HepG2 (cell line): ENCODE results near the gene TEX30. TPM values are rescaled to one million over a fixed set of nuclear protein-coding genes. Genes with fewer than 3 reads are reported as not detected.

Experiments used
- ATF5 ChIP-seq: sonication (generic); formaldehyde crosslinking; IDR thresholded peaks from 2 replicates; pipeline ENCODE4 v1.4.0; 2020; ENCODE audit warnings: mild to moderate bottlenecking, low read depth, missing genetic modification reagents
- ERF ChIP-seq: IDR thresholded peaks from 2 replicates; pipeline ENCODE4 v1.6.1; 2018; ENCODE audit warnings: missing biosample characterization, missing genetic modification reagents
- FOXA1 ChIP-seq, 2 experiments: fragments of 450-650 bp in 1 of 2; sonication (generic) in 1 of 2; formaldehyde crosslinking in 1 of 2; IDR thresholded peaks; 2 replicates each; pipeline versions ENCODE4 v1.4.0 to v1.6.1; 2016 to 2020; ENCODE audit warnings: missing genetic modification reagents in 1 of 2
- FOXM1 ChIP-seq: sonication (generic); formaldehyde crosslinking; IDR thresholded peaks from 2 replicates; pipeline ENCODE4 v1.5.0; 2020; ENCODE audit warnings: missing genetic modification reagents
- FOXP1 ChIP-seq, 2 experiments: fragments of 450-650 bp in 1 of 2; IDR thresholded peaks; 2 replicates each; pipeline ENCODE4 v1.6.1; 2017 to 2018; ENCODE audit warnings: antibody characterized with exemption in 1 of 2
- GATAD2A ChIP-seq: IDR thresholded peaks from 2 replicates; pipeline ENCODE4 v1.6.1; 2016
- HOMEZ ChIP-seq: IDR thresholded peaks from 2 replicates; pipeline ENCODE4 v1.6.1; 2016; ENCODE audit warnings: low read depth
- HOXA9 ChIP-seq: sonication (generic); formaldehyde crosslinking; IDR thresholded peaks from 2 replicates; pipeline ENCODE4 v1.8.1; 2022; ENCODE audit warnings: missing genetic modification reagents, mild to moderate bottlenecking, moderate library complexity, borderline replicate concordance
- LRRFIP1 ChIP-seq: sonication (generic); formaldehyde crosslinking; conservative IDR thresholded peaks from 2 replicates; pipeline ENCODE4 v1.4.0; 2020; ENCODE audit warnings: missing genetic modification reagents
- MED1 ChIP-seq: sonication (generic); formaldehyde crosslinking; IDR thresholded peaks from 2 replicates; pipeline ENCODE4 v1.4.0; 2020; ENCODE audit warnings: missing genetic modification reagents
- MIXL1 ChIP-seq: IDR thresholded peaks from 2 replicates; pipeline ENCODE4 v1.6.1; 2016
- NBN ChIP-seq: fragments of 450-650 bp; conservative IDR thresholded peaks from 2 replicates; pipeline ENCODE4 v1.6.1; 2017
- POLR2AphosphoS5 ChIP-seq: IDR thresholded peaks from 2 replicates; pipeline ENCODE4 v1.6.1; 2012; ENCODE audit warnings: low read depth, low read length
- RFX3 ChIP-seq: IDR thresholded peaks from 2 replicates; pipeline ENCODE4 v1.6.1; 2016; ENCODE audit warnings: missing biosample characterization, missing genetic modification reagents
- SOX6 ChIP-seq, 2 experiments: fragments of 450-650 bp in 1 of 2; sonication (generic) in 1 of 2; formaldehyde crosslinking in 1 of 2; IDR thresholded peaks; 2 replicates each; pipeline versions ENCODE4 v1.4.0 to v1.6.1; 2017 to 2020; ENCODE audit warnings: antibody characterized with exemption in 1 of 2, mild to moderate bottlenecking in 1 of 2, missing genetic modification reagents in 1 of 2
- TEAD3 ChIP-seq: optimal IDR thresholded peaks from 2 replicates; pipeline ENCODE3; 2016; ENCODE audit warnings: borderline replicate concordance
- THAP7 ChIP-seq: sonication (generic); formaldehyde crosslinking; IDR thresholded peaks from 2 replicates; pipeline ENCODE4 v1.8.1; 2023; ENCODE audit warnings: mild to moderate bottlenecking, missing genetic modification reagents
- TSC22D2 ChIP-seq: sonication (generic); formaldehyde crosslinking; IDR thresholded peaks from 2 replicates; pipeline ENCODE4 v1.5.1; 2020; ENCODE audit warnings: missing genetic modification reagents, mild to moderate bottlenecking, borderline replicate concordance
- ZBTB7B ChIP-seq: sonication (generic); formaldehyde crosslinking; IDR thresholded peaks from 2 replicates; pipeline ENCODE4 v1.4.0; 2020; ENCODE audit warnings: missing genetic modification reagents
- ZKSCAN8 ChIP-seq: IDR thresholded peaks from 2 replicates; pipeline ENCODE4 v1.6.1; 2016; ENCODE audit warnings: borderline replicate concordance, missing genetic modification reagents, missing compliant biosample characterization
- ZNF382 ChIP-seq: sonication (generic); formaldehyde crosslinking; IDR thresholded peaks from 2 replicates; pipeline ENCODE4 v1.5.0; 2020; ENCODE audit warnings: missing genetic modification reagents, mild to moderate bottlenecking, borderline replicate concordance
- ZNF441 ChIP-seq: sonication (generic); formaldehyde crosslinking; IDR thresholded peaks from 2 replicates; pipeline ENCODE4 v1.7.0; 2021; ENCODE audit warnings: missing genetic modification reagents, borderline replicate concordance
- ZNF629 ChIP-seq: sonication (generic); formaldehyde crosslinking; conservative IDR thresholded peaks from 2 replicates; pipeline ENCODE4 v1.5.0; 2020; ENCODE audit warnings: missing genetic modification reagents
- ZNF678 ChIP-seq: sonication (generic); formaldehyde crosslinking; IDR thresholded peaks from 2 replicates; pipeline ENCODE4 v1.4.0; 2020; ENCODE audit warnings: mild to moderate bottlenecking, missing genetic modification reagents
- ZNF766 ChIP-seq: sonication (generic); formaldehyde crosslinking; IDR thresholded peaks from 2 replicates; pipeline ENCODE4 v1.5.0; 2020; ENCODE audit warnings: missing genetic modification reagents, borderline replicate concordance
- ZNF772 ChIP-seq: sonication (generic); formaldehyde crosslinking; IDR thresholded peaks from 2 replicates; pipeline ENCODE4 v1.5.0; 2020; ENCODE audit warnings: mild to moderate bottlenecking, missing genetic modification reagents
- ZSCAN9 ChIP-seq: IDR thresholded peaks from 2 replicates; pipeline ENCODE4 v1.6.1; 2016; ENCODE audit warnings: borderline replicate concordance
- polyA plus RNA-seq, 8 experiments: library from polyadenylated mRNA; depleted of rRNA in 3 of 8; stranded (reverse) in 7 of 8; unstranded in 1 of 8; fragments of >200 nt; fragmentation: Illumina TruSeq in 4 of 8; extraction: Trizol in 4 of 8; gene quantifications; 2 replicates each; pipeline versions ENCODE4 v1.2.1 to v1.2.3, GENCODE V29; 2011 to 2016; ENCODE audit warnings: low read depth in 4 of 8, missing spikeins in 1 of 8, mixed read lengths in 1 of 8; ENCODE audit not compliant: insufficient read depth in 1 of 8
- total RNA-seq, 5 experiments: library from RNA; depleted of rRNA; stranded (reverse); fragments of >200 nt; fragmentation: Illumina TruSeq; extraction: Trizol; gene quantifications; 2 replicates each; pipeline ENCODE4 v1.2.3, GENCODE V29; 2016; ENCODE audit warnings: low read depth in 1 of 5

The TEX30 gene
- total and polyA plus RNA-seq, 2 of the 13 experiments (the other 11 are each of a cell fraction or from before 2014, with no cell fraction given): 0.60 to 1.2 TPM

- TF ChIP-seq ZNF441 (CRISPR knock-in tag) (peak; percentile 67; the same call in 1 of the 2 replicates), HOXA9 (CRISPR knock-in tag) (no peak), NBN (no peak), ZNF678 (no peak), SOX6 (IDR thresholded peaks at IDR 0.05) (no peak), SOX6 (CRISPR knock-in tag; IDR thresholded peaks at IDR 0.05) (peak; percentile 13; the same call in 1 of the 2 replicates), MIXL1 (peak; percentile 60; the same call in 1 of the 2 replicates), ZNF766 (no peak), ERF (CRISPR knock-in tag) (0 out of 2 replicates have a peak, but pooled peaks have one; percentile 39), RFX3 (CRISPR knock-in tag) (no peak), MED1 (CRISPR knock-in tag) (peak; percentile 28; the same call in 1 of the 2 replicates), FOXA1 (IDR thresholded peaks at IDR 0.05) (0 out of 2 replicates have a peak, but pooled peaks have one; percentile 39), FOXA1 (CRISPR knock-in tag; IDR thresholded peaks at IDR 0.05) (peak; percentile 88), ZSCAN9 (CRISPR knock-in tag) (0 out of 2 replicates have a peak, but pooled peaks have one; percentile 34), POLR2AphosphoS5 (no peak), LRRFIP1 (CRISPR knock-in tag) (no peak), ZNF629 (CRISPR knock-in tag) (no peak), THAP7 (CRISPR knock-in tag) (no peak), FOXP1 (IDR thresholded peaks at IDR 0.05) (no peak), FOXP1 (CRISPR knock-in tag; IDR thresholded peaks at IDR 0.05) (peak; percentile 12; the same call in 1 of the 2 replicates), ZNF772 (CRISPR knock-in tag) (peak; percentile 44; the same call in 1 of the 2 replicates), ZBTB7B (CRISPR knock-in tag) (no peak), ZKSCAN8 (no peak), ATF5 (no peak), HOMEZ (0 out of 2 replicates have a peak, but pooled peaks have one; percentile 24), GATAD2A (CRISPR knock-in tag) (peak; percentile 60; the same call in 1 of the 2 replicates), FOXM1 (CRISPR knock-in tag) (no peak), TSC22D2 (no peak), TEAD3 (CRISPR knock-in tag) (peak; percentile 88), ZNF382 (CRISPR knock-in tag) (no peak)
Observed at GRCh38 chr13:102770435-102770834, 3.2 kb downstream of the TEX30 start (continued).
